ENCODE data around the gene DCTN3.

Gene DCTN3

GRCh38 chr9:34573599-34574325, 46.5 kb downstream of the DCTN3 start:
- DNase-seq (ENCODE audit: low read depth), result no peak

- no peak for DNase-seq (ENCODE audit: low read depth)
These were observed 47.7 kb downstream of the DCTN3 start for GRCh38 chr9:34572628-34573027.

GRCh38 chr9:34572092-34572491, 48.2 kb downstream of the DCTN3 start:
- no peak for DNase-seq (ENCODE audit: low read depth)

- DNase-seq (ENCODE audit: low read depth), result no peak
These were observed 48.8 kb downstream of the DCTN3 start for GRCh38 chr9:34571481-34571810.

GRCh38 chr9:34570809-34571480, 49.4 kb downstream of the DCTN3 start:
- no peak for DNase-seq (ENCODE audit: low read depth)

- DNase-seq (ENCODE audit: low read depth), result no peak
These were observed 49.9 kb downstream of the DCTN3 start for GRCh38 chr9:34570376-34570775.

- DNase-seq (ENCODE audit: low read depth), result no peak
These were observed 51.5 kb downstream of the DCTN3 start for GRCh38 chr9:34568774-34569173.

GRCh38 chr9:34568133-34568532, 52.2 kb downstream of the DCTN3 start:
- DNase-seq (ENCODE audit: low read depth), result no peak

- no peak for DNase-seq (ENCODE audit: low read depth)
These were observed 53.3 kb downstream of the DCTN3 start for GRCh38 chr9:34566972-34567371.

GRCh38 chr9:34566322-34566721, 54.0 kb downstream of the DCTN3 start:
- DNase-seq (ENCODE audit: low read depth), result no peak

- no peak for DNase-seq (ENCODE audit: low read depth)
These were observed 54.4 kb downstream of the DCTN3 start for GRCh38 chr9:34565856-34566255.

- DNase-seq (ENCODE audit: low read depth), result no peak
These were observed 55.7 kb downstream of the DCTN3 start for GRCh38 chr9:34564617-34565016.
